NCI-H345 treated with DMSO at 0.1 percent for 48 hours (cell line): ENCODE data around the gene DHX35.
"Not testable (repeated sequence)": the region's sequence is repeated elsewhere in the genome, so short reads cannot be mapped to it uniquely, and the experiment has no call there.

Source experiments
- DNase-seq: peaks from one replicate; lab custom pipeline; 2025; ENCODE audit not compliant: unreplicated experiment; lab: John Stamatoyannopoulos, UW

Gene DHX35

GRCh38 chr20:38975539-38976120 is 13.5 kb downstream of the DHX35 start:
- no peak for DNase-seq

GRCh38 chr20:38979434-38979833 is 17.3 kb downstream of the DHX35 start:
- no peak for DNase-seq

- DNase-seq = no peak
Measured at GRCh38 chr20:38979842-38980241, 17.7 kb downstream of the DHX35 start.

- no peak for DNase-seq
Measured at GRCh38 chr20:38982291-38982690, 20.1 kb downstream of the DHX35 start.

- no peak for DNase-seq
Measured at GRCh38 chr20:38985060-38985459, 22.9 kb downstream of the DHX35 start.

DNA sequence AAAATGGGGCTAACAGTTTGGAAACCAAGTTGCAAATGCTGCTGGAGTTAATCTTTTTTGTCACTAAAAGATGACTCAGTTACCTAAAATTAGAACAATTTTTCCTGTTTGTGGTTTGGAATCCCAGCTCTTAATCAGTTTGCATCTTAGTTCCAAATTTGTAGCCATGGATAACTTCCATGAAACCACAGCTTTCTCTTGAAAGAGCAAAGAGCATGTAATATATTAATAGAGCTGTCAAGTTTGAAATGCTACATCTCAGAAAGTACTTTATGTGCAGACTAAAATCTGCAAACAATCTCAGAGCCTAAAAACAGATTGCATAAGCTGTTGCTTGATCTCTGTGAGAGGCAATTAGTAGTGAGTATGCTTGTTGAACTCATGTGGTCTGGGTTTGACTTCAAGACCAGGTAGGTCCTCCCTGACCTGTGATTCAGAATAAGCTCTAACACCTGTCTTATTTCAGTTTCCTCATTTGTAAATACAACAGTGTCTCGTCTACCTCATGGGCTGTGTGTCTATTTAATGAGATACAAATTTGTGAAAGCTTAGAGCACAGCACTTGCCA is 23.5 kb downstream of the DHX35 start:
- DNase-seq = no peak

DNA sequence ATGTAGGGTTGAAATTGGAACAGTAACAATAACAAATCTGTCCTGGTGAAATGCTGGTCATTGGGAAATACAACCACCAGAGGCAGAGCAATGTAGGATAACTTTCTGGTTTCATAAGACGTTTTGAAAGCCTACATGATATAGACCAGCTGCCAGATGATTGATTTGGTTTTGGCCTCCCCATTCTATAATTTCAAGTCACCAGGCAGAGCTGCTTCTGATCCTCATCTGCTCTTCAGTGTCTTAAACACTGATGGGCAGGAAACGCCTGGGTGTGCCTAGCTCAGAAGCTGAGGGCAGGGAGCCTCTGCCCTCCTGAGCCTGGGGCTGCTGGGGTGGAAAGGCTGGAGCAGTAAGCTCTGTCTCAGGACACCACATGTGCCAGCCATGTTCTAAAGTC is 24.5 kb downstream of the DHX35 start:
- DNase-seq = no peak

GRCh38 chr20:38987777-38988176 is 25.6 kb downstream of the DHX35 start:
- no peak for DNase-seq

DNA sequence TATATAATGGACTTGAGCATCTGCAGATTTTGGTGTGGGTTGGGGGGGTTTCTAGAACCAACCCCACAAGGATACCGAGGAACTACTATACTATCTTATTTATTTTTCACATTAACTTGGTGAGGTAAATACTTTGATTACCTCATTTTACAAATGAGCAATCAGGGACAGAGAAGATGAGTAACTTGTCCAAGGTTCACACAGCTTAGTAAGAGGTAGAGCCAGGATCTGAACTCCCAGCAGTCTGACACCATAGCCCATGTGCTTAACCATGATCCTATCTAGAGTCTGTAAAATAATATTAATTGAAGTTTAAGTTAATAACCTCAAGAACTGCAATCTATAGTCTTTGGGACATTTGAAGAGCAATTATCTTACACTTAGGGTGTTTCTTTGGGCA is 28.6 kb downstream of the DHX35 start:
- DNase-seq = no peak

GRCh38 chr20:38991814-38992704 is 29.9 kb downstream of the DHX35 start:
- no peak for DNase-seq

DNA sequence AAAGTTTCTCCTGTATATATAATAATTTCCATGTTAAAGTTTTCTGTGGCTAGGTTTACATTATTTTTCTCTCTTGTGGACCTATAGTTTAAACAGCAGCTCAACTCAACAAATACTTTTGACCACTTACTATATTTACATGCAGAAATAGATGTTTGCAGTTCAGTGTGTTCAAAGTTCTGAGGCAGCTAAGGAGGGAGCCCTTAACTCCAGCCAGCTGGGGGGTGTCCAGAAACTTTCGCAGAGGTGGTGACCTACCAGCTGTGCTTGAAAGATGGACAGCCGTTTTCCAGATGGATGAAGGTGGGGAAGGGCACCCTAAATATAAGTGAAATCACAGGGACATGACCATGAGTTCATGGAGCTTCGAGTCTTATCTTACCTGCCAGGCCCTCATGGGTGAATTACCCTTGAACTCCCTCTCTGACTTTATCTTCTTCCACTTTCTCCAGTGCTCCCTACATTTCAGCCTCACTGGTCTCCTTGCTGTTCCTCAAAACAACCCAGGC is 33.4 kb downstream of the DHX35 start:
- DNase-seq = no peak

DNA sequence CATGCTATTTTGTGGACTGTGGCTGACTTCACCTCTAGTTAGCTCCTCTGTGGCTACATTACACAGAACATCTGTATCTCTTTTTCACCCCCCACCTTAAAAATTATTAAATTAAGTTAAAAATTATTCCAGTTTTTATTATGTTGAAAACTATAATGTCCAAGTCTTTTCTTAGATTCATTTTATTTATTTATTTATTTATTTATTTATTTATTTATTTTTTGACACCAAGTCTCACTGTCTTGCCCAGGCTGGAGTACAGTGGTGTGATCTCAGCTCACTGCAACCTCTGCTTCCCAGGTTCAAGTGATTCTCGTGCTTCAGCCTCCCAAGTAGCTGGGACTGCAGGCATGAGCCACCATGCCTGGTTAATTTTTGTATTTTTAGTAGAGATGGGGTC is 34.7 kb downstream of the DHX35 start:
- DNase-seq = not testable (repeated sequence)

GRCh38 chr20:38997622-38998021 is 35.5 kb downstream of the DHX35 start:
- no peak for DNase-seq

DNA sequence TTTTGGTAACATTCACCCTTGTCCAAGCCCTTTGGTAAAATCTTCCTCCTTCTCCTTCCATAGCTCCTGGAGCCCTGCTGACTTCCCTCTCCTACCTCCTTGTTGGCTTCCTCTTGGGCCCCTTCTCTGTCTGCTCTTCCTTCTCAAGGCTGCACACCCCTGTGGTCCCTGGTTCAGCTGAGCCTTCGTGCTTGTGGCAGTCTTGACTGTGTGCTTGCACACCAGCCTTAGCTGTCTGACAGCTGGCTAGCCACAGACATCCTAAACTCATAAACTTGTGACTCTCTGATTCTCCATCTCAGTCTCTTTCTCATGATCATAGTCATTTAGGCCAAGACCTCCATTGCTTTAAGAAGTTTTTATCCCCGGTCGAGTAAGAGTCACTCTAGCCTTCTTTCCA is 37.1 kb downstream of the DHX35 start:
- DNase-seq = no peak

DNA sequence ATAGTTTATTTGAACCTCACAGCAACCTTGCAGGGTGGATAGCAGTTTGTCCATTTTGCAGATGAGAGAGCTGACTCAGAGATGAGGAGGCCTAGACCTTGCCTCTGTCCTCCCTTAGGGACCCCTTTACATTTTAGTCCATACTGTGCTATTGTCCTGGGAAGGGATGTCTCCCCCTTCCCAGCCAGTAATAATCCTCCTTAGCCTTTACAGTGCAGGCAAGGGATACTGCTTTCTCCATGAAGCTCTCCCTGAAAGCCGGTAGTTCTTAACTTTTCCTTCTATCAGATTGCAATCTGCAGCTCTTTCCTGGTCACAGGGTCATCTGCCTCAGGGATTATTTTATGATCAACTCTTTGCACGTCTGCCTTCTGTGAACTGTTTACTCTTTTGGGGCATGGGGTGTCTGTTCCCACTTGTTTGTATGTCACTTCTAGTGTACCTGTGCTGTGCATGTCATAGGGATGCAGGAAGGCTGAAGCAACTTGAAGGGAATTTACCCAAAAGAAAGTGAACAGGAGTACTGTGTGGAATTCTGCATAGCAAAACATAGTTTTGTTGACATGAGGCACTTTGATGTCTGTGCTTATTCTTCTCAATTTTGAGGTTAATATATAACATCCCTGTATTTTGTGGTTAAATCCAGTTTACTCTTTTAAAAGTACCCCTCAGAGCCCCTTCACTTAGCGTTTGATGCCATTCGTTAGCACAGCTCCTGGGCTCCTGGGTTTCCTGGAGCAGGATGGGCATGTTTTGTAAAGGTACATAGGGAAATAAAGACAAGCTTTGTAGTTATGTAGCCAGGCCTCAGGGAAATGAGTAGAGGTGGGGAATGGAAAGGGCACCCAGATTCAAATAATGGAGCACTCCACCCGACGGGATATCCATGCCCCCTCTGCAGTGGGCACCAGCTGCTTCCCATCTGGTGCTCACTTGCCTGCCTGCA is 38.1 kb downstream of the DHX35 start:
- no peak for DNase-seq

DNA sequence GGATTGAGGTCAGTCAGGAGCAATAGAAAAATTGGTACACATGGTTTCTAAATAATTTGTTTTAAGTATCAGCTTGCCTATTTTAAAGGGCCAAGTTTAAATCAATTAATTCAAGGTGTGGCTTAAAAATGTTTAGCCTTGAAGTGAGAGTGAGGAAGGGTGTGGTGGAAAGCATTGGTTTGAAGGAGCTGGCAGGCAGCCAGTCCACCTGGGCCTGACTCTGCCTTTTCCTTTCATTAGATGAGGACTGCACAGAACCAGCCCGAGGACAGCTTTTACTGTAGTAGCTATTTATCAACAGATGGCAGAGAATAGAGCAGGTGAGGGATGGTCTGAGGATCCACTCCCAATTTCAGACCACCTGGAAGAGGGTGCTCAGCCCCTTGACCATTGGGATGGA is 42.4 kb downstream of the DHX35 start:
- peak; percentile 77 for DNase-seq

DNA sequence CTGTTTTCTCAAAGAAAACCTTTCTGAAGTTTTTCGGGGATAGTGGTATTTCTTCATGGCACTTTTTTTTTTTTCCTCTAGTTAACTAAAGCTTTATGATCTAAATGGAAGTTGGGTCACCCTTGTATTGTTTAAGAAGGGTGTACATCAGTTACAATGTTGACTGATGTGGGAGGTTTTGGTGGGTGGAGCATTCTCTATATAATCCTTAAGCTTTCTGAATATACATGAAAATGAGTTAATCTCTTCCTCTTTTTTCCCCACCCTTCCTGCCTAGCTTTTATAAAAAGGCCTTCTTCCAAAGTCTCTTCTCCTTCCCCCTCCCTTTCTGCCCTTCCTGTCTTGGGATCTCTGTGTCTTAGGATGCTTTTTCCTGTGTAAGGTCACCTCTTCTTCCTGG is 47.2 kb downstream of the DHX35 start:
- DNase-seq = no peak

DNA sequence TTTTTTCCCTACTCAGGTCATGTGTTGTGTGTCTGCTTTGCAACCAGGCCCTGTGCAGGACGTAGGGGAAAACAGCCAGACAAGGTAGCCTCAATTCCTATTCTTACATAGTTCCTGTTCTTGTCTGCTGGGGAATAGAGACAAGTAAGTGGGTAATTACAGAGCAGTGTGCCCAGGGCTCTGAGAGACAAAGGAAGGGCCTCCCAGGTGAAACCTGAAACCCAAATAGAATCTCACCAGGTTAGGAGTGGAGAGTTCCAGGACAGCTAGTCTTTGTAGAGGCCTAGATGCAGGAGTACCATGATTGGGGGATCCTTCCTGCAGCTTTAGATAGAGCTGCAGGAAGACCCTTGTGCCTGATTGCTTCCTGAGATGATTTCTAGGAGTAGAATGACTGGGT is 48.4 kb downstream of the DHX35 start:
- no peak for DNase-seq

DNA sequence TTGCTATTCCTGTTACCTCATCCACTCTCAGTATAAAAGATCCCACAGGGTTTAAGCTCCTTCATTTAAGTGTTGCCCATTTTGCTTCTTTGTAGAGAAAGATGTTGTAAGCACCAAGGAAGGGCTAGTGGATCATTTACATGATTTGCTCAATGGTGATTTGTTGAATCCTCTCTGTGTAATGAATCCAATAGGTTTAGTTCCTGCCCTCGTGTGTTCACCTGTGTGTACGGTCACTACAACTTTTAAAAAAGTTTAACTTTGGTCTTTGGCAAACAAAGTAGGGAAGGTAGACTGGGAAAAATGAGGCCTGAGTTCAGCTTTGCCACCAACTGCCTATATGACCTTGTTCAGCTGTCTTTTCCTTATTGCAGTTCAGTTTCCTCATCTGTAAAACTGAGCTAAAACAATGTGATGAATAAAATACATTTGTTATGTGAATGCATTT is 51.5 kb downstream of the DHX35 start:
- DNase-seq = no peak

- no peak for DNase-seq
Measured at GRCh38 chr20:39016041-39016440, 53.9 kb downstream of the DHX35 start.

- DNase-seq = no peak
Measured at GRCh38 chr20:39016506-39016905, 54.4 kb downstream of the DHX35 start.
